ENCODE data around the gene SLC25A11.

Gene SLC25A11

DNA sequence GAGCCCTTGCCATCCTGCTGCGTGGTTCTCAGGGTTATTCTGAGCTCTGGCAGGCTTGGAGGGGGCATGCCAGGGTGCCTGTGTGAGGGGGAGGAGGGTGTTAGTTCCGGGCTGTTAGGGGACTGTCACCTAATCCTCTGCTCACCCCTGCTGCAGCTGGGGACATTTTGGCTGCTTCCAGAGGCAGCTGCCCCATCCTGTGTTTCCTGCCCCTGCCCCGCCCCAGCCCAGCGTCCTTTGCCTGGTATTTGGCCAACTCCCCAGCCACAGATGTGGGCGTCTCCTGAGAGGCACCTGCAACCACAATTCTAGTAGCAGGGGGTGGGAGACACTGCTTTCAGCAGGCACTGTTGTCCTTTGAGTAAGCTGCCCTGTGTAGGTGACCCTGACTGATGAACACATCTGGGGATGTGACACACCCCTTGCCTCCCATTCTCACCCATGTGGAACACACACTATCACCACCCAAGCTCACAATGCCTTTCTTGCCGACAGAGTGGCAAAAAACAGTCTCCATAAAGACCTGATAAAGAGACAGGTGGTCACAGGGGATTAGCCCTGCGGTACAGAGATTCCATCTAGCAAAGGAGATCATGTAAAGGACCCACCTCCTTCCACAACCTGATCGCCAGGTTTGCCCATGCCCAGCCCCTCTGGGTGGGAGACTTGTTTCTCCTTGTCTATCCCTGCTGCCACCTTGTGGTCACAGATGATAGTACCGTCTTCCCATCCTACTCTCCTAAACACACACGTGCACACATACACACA is 36.6 kb downstream of the SLC25A11 start, which contains the start of gene CHRNE:
Gene CHRNE (minus strand): TSS at position 48 of the 768 bp plus-strand sequence. CDS start 35 bp downstream, at position 13.
- TF ChIP-seq, protein P1, sequence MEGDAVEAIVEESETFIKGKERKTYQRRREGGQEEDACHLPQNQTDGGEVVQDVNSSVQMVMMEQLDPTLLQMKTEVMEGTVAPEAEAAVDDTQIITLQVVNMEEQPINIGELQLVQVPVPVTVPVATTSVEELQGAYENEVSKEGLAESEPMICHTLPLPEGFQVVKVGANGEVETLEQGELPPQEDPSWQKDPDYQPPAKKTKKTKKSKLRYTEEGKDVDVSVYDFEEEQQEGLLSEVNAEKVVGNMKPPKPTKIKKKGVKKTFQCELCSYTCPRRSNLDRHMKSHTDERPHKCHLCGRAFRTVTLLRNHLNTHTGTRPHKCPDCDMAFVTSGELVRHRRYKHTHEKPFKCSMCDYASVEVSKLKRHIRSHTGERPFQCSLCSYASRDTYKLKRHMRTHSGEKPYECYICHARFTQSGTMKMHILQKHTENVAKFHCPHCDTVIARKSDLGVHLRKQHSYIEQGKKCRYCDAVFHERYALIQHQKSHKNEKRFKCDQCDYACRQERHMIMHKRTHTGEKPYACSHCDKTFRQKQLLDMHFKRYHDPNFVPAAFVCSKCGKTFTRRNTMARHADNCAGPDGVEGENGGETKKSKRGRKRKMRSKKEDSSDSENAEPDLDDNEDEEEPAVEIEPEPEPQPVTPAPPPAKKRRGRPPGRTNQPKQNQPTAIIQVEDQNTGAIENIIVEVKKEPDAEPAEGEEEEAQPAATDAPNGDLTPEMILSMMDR (conservative IDR thresholded peaks at IDR 0.05): peak; percentile 79
- H3K27ac ChIP-seq: no peak within 1 kb of the TSS

DNA sequence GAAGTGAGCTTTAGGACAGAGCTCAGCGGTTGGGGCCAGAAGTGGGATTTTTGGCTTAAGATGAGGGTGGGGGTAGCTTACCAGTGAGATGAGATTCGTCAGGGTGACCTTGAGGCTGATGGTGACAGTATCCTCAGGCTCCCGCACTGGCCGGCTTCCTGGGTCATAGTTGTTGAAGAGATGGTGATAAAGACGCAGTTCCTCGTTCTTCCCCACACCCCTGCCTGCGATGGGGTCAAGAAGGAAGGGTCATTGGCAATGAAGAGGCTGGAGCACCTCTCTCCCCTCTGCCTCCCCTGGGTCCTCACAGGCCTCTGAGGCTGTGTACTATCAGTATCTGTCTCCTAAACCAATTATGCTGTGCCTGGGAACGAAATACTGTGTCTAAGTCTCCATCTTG is 37.3 kb downstream of the SLC25A11 start:
- no peak overlapping the region for H3K27ac ChIP-seq
- TF ChIP-seq, protein P1 (conservative IDR thresholded peaks at IDR 0.05): no peak

DNA sequence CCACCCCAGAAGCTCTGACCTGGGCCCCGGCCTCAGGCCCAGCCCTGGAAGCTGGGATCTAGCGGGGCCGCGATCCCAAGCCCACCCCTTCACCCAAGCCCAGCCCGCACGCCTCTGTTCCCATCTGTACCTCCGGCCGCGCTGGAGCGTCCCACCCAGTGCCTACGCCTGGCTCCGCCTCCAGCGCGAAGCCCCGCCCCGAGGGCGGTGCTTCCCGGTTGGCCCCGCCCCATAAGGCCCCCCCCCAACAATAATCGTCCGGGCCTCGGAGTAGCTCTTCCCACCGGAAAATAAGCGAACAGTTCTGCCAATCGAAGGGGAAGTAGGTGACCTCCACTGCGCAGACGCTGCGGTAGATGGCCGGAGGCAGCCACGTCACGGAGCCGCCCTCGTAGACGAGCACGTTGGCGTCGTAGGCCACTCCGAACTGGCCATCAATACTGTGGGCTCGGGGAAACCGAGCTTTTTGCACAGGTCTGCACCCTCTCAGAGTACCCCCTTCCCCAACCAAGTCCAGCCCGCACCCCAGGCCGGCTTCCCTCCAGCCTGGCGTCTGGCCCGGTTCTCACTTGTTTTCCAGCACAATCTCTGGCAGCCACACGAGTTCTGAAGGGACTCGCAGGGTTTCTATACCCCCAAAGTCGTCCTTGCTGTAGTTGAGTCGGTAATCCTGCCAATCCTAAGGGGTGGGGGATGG is 38.0 kb downstream of the SLC25A11 start:
- no peak overlapping the region for H3K27ac ChIP-seq
- TF ChIP-seq, protein P1 (conservative IDR thresholded peaks at IDR 0.05): no peak

DNA sequence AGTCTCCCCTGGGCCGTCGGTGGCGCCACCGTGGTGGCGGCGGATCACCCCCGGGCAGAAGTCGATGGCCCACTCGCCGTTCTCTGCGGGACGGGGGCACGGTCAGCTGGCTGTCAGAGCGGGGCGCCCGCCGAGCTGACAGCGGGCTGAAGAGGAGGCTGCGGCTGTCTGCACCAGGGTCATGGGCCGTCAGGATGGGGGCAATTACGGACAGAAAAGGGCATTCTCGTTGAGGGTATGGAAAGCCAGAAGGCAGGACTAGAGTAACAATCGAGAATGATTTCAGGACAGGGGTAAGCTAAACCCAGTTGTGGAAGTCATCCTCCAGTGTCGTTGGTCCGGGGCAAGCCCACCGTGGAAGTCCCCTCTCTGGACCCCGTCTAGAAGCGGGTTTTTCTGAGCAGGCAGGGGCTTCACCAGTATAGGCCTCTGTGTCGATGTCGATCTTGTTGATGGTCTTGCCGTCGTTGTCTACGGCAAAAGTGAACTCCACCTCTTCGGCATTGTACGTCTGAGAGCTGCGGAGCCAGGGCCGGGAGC is 38.7 kb downstream of the SLC25A11 start:
- H3K27ac ChIP-seq: no peak overlapping the region
- TF ChIP-seq, protein P1 (conservative IDR thresholded peaks at IDR 0.05): no peak

DNA sequence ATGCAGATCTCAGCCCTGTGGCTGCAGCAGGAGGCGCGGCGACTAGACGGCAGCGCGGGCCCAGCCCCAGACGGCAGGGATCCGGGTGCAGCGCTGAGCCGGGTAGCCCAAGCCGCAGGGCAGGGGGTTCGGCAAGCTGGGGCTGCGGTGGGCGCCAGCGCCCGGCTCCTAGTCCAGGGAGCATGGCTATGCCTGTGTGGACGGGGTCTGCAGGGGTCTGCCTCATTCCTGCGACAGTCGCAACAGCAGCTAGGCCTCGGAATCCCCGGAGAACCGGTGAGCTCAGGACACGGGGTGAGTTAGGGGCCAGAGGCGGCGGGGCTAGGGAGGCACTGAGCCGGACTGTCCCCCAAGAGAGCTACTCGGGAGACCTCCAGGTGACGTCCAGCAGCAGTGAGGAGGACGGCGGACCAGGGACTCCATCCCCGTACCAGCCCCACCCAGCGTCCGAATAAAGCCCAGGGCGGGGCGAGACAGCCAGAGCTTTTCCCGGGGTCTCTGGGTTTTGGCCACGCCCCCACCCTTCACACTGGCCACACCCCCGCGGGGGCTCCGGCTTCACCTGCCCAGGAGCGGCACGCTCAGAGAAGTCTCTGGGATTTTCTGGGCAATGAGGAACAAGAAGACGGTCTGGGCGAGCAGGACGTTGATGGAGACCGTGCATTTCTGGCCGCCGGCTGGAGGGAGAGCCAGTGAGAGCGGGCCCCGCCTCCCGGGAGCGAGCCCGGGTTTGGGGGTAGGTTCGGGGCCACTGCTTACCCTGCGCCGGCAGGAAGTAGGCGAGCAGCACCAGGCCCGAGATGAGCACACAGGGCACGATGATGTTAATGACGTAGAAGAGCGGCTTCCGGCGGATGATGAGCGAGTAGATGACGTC is 39.4 kb downstream of the SLC25A11 start:
- H3K27ac ChIP-seq: no peak overlapping the region
- TF ChIP-seq, protein P1 (conservative IDR thresholded peaks at IDR 0.05): no peak

DNA sequence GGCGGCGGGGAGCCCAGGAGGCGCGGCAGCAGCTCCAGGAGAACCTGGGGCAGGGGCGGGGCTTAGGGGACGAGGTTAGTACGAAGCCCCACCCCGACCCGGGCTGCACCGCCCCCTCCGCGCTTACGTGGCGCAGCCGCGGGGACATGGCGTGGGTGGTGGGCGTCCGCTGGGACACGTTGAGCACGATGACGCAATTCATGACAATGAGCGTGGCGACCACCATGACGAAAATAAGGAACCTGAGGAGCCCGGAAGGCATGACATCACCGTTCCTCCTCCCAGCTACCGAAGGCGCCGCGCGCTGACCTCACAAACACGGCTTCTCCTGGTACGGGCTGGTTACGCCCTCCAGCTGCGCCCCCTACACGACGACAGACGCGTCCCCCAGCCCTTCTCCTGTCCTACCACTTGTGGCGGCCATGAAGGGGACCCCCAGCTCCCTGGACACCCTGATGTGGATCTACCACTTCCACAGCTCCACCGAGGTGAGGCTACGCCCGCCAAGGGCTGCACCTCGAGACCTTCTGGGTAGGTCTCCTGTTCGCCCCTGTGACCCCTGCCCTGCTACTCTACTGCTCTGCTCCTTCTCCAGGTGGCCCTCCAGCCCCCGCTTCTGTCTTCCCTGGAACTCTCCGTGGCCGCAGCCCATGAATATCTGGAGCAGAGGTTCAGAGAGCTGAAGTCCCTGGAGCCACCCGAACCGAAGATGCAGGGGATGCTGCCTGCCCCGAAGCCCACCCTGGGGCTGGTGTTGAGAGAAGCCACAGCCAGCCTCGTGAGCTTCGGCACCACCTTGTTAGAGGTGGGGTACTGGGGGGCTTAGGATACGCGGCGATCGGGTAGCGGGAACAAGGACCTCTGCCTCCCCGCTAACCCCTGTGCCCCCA is 40.3 kb downstream of the SLC25A11 start, which contains the start of gene C17orf107:
Gene C17orf107 (plus strand): TSS at position 196 of the 890 bp plus-strand sequence. CDS start 227 bp downstream, at position 423.
- TF ChIP-seq, protein P1 (conservative IDR thresholded peaks at IDR 0.05): no peak
- H3K27ac ChIP-seq: peak within 1 kb of the TSS; percentile 21; the same call in 1 of the 2 replicates
